Heart left ventricle (tissue), 16 donors: ENCODE data around the gene GLDC. TPM values are rescaled to one million over a fixed set of nuclear protein-coding genes. Genes with fewer than 3 reads are reported as not detected.
A peak's percentile ranks its signal among the peaks of the same experiment; 100 is the strongest.

Experiments used
- ATAC-seq, 4 donors: fragments of 200-7000 bp; cut with Tn5 transposase; one replicate each; pipeline ENCODE4 v1.9.1; 2020 to 2022; ENCODE audit warnings: moderate library complexity in 4 of 4, mild to moderate bottlenecking in 3 of 4, moderate number of reproducible peaks in 1 of 4
- DNase-seq, 5 donors: peaks; one replicate each; pipeline ENCODE4 v3.0.0-alpha.2; 2020
- H3K27ac ChIP-seq, 12 donors: fragments of 200-600 bp; sonication (generic) in 4 of 12; one replicate each; pipeline versions ENCODE4 v1.5.0 to v1.8.0; 2016 to 2022; ENCODE audit warnings: mild to moderate bottlenecking in 2 of 12
- H3K27me3 ChIP-seq, 9 donors: fragments of 200-600 bp; sonication (generic) in 2 of 9; one replicate each; pipeline versions ENCODE4 v1.5.1 to v1.8.0; 2016 to 2022; ENCODE audit warnings: mild to moderate bottlenecking in 3 of 9
- H3K36me3 ChIP-seq, 9 donors: fragments of 200-600 bp; sonication (generic) in 2 of 9; one replicate each; pipeline versions ENCODE4 v1.5.0 to v1.8.0; 2018 to 2022; ENCODE audit warnings: mild to moderate bottlenecking in 2 of 9
- H3K4me1 ChIP-seq, 12 donors: fragments of 200-600 bp; sonication (generic) in 4 of 12; one replicate each; pipeline versions ENCODE4 v1.5.0 to v1.8.0; 2016 to 2022; ENCODE audit warnings: mild to moderate bottlenecking in 3 of 12
- H3K4me3 ChIP-seq, 12 donors: fragments of 200-600 bp; sonication (generic) in 4 of 12; one replicate each; pipeline versions ENCODE4 v1.5.0 to v1.8.0; 2017 to 2022; ENCODE audit warnings: mild to moderate bottlenecking in 9 of 12, moderate library complexity in 4 of 12
- H3K9me3 ChIP-seq, 12 donors: fragments of 200-600 bp; sonication (generic) in 4 of 12; one replicate each; pipeline versions ENCODE4 v1.5.0 to v1.8.0; 2016 to 2022; ENCODE audit warnings: mild to moderate bottlenecking in 1 of 12
- POLR2A ChIP-seq, 2 donors: fragments of 450-650 bp; IDR thresholded peaks; one replicate each; pipeline ENCODE4 v1.6.1; 2017; ENCODE audit warnings: antibody characterized with exemption in 2 of 2, mild to moderate bottlenecking in 2 of 2, moderate library complexity in 2 of 2
- WGBS, 4 donors: extraction: QIAGEN DNeasy Blood & Tissue Kit in 2 of 4; methylation state at CpG; one replicate each; pipeline versions ENCODE4 v1.1.5 to v1.1.7; 2013 to 2018; 5-methylcytosine and 5-hydroxymethylcytosine counted together
- intact Hi-C, 10 donors: fragments of 100-400 bp; cut with DNase I; formaldehyde crosslinking; loops; one replicate each; pipeline versions ENCODE4 v1.11.1 to v1.14.2; 2022
- polyA plus RNA-seq, 2 donors: library from polyadenylated mRNA; stranded (reverse); fragments of 200-250 nt; gene quantifications; one replicate each; pipeline ENCODE4 v1.2.3, GENCODE V29; 2013
- total RNA-seq, 9 donors: library from RNA; depleted of rRNA in 2 of 9; stranded (reverse); fragments of >200 nt in 2 of 9; fragmentation: NEBNext Ultra II Directional in 3 of 9; extraction: Animal tissue kit (Norgen Biotek cat#: 25700) in 3 of 9; gene quantifications; one replicate each; pipeline versions ENCODE4 v1.1.0 to v1.2.4, GENCODE V29; 2016 to 2023
- TF ChIP-seq, protein P1 (sequence below), 12 donors: fragments of 200-600 bp; sonication (generic) in 4 of 12; IDR thresholded peaks; one replicate each; pipeline versions ENCODE4 v1.5.0 to v1.8.0; 2018 to 2022; ENCODE audit warnings: antibody characterized with exemption in 12 of 12, mild to moderate bottlenecking in 5 of 12
- donor health status: ischemic (EF 13 %, LVEDD 7.1; RV severe dilation, severe dysfunction).
- donor health status: healthy with polysubstance abuse.
- donor health status: DM: no; HTN: yes; CAD: no.
- donor health status: DM: no; HTN: no; CAD: no.
- donor health status: ischemic (EF 25% LVEDD 6.9; RV normal size, moderate dysfunction).
- donor health status: ischemic (EF 25% LVEDD 5.7; RV mildly dilated, moderate dysfunction).
- donor health status: healthy.
- donor health status: DM: yes; HTN: yes; CAD: no.
- donor health status: ischemic (EF 35%, LVEDD 5.7; RV mildly dilated, moderate dysfunction).
- donor health status: nonischemic (EF 11% LVEDD 7.7; RV severe dilation, severe dysfunction).
- donor health status: DM: yes; HTN: yes; CAD: no.
- donor health status: PGD.
- donor health status: ischemic (EF 29% LVEDD 5.4; RV normal size, mild dysfunction).
- donor health status: nonischemic (EF 23%, LVEDD 6.1; RV moderate dilation, normal function).

The GLDC gene
- total and polyA plus RNA-seq, 11 donors = 0.26 to 0.53 TPM; not detected in 9

DNA sequence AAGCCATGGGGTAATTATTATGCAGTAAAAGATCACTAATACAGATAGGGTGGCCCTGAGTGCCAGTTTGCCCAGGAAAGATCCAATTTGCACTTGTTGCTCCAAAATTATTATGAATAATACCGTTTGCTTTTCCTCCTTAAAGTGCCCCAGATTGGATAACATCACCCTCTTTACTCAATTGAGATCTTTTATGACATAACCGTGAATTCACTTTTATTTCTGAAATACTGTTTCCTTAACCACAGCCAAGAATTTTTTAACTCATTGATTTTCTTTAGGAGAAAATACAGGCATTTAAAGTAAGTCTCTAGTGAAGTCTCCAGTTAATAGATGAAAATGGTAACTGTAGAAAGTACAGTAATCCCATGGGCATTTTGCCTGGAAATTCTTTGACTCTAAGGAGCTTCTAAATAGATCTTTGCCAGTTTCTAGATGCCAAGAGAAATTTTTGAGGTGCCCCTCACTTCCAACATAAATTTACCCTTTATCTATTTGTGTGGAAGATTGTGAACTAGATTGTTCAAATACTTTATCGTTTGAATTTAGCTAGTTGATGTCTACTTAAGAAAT lies 133.4 kb downstream of the GLDC start:
- H3K9me3 ChIP-seq = no peaks in the 10 kb centered on the region
- no peak overlapping the region for H3K4me3 ChIP-seq
- TF ChIP-seq, protein P1, sequence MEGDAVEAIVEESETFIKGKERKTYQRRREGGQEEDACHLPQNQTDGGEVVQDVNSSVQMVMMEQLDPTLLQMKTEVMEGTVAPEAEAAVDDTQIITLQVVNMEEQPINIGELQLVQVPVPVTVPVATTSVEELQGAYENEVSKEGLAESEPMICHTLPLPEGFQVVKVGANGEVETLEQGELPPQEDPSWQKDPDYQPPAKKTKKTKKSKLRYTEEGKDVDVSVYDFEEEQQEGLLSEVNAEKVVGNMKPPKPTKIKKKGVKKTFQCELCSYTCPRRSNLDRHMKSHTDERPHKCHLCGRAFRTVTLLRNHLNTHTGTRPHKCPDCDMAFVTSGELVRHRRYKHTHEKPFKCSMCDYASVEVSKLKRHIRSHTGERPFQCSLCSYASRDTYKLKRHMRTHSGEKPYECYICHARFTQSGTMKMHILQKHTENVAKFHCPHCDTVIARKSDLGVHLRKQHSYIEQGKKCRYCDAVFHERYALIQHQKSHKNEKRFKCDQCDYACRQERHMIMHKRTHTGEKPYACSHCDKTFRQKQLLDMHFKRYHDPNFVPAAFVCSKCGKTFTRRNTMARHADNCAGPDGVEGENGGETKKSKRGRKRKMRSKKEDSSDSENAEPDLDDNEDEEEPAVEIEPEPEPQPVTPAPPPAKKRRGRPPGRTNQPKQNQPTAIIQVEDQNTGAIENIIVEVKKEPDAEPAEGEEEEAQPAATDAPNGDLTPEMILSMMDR (IDR thresholded peaks at IDR 0.05) = no peak
- no peak for TF ChIP-seq POLR2A (IDR thresholded peaks at IDR 0.05)
- 79 to 88% (median 84%) methylated on average over 3 of the region's 3 CpGs for WGBS, 4 donors
- no peaks in the 10 kb centered on the region for H3K4me1 ChIP-seq
- no peaks in the 10 kb centered on the region for H3K27me3 ChIP-seq
- peaks cover 0 to 16% (median 10%) of the 10 kb centered on the region in 9 donors for H3K36me3 ChIP-seq
- H3K27ac ChIP-seq = no peak overlapping the region
- intact Hi-C loops = loop anchor here in 1 of 10 donors (10.0 kb wide), 1 partner anchor 47 kb away; no protein-coding TSS in a partner anchor
- ATAC-seq (no peak), DNase-seq (no peak)

DNA sequence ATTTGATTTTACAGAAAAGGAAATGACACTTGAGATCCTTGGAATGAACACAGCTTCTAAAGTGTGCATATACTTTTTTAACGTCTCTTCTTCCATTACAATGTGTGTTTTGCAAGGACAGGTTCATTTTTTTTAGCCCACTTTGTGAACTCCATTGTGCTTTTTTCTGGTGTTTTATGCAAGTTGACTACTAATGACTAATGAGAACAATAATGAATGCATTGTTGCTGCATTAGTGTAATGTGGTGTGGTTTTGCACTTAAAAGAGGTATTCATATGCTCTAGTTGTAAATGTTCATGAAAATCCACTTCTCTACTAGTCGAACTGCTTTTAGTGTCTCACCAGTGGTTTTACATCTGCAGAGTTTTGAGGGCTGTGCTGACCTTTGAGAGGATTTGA lies 139.0 kb downstream of the GLDC start:
- WGBS, 4 donors = 90 to 92% (median 91%) methylated on average over 2 of the region's 2 CpGs
- H3K27me3 ChIP-seq = no peaks in the 10 kb centered on the region
- ATAC-seq (no peak), DNase-seq (no peak)
- no peak overlapping the region for H3K27ac ChIP-seq
- H3K36me3 ChIP-seq = peaks cover 0 to 71% (median 60%) of the 10 kb centered on the region in 9 donors
- H3K4me3 ChIP-seq = no peak overlapping the region
- H3K4me1 ChIP-seq = peaks cover 0 to 5% (median 0%) of the 10 kb centered on the region in 12 donors
- no peaks in the 10 kb centered on the region for H3K9me3 ChIP-seq
- no peak for TF ChIP-seq POLR2A (IDR thresholded peaks at IDR 0.05)
- TF ChIP-seq, protein P1 (IDR thresholded peaks at IDR 0.05) = no peak
- intact Hi-C loops = loop anchor here in 1 of 10 donors (10.0 kb wide), 1 partner anchor 152 kb away; no protein-coding TSS in a partner anchor

DNA sequence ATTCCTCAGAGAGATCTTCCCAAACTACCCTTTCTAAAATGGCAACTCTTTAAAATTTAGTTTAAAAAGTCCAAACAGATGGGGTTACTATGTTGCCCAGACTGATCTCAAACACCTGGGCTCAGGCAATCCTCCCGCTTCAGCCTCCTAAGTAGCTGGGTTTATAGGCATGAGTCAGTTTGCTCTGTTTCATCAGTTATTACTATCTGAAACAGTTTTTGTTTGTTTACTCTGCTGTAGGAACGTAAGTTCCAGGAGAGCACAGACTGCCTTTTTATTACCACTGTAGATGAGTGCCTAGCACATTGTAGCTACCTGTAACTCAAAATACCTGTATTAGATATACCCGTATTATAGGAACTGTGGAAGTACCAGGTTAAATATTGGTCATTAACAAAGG lies 143.1 kb downstream of the GLDC start:
- 93 to 97% (median 96%) methylated on average over 3 of the region's 3 CpGs for WGBS, 4 donors
- ATAC-seq = no peak
- no peaks in the 10 kb centered on the region for H3K9me3 ChIP-seq
- intact Hi-C loops = loop anchor here in 1 of 10 donors (10.0 kb wide), 1 partner anchor 148 kb away; no protein-coding TSS in a partner anchor
- no peaks in the 10 kb centered on the region for H3K27me3 ChIP-seq
- no peak overlapping the region for H3K4me3 ChIP-seq
- H3K36me3 ChIP-seq = peaks cover 0 to 99% (median 93%) of the 10 kb centered on the region in 9 donors
- H3K4me1 ChIP-seq = peaks cover 0 to 6% (median 0%) of the 10 kb centered on the region in 12 donors
- TF ChIP-seq POLR2A (IDR thresholded peaks at IDR 0.05) = no peak
- TF ChIP-seq, protein P1 (IDR thresholded peaks at IDR 0.05) = no peak
- DNase-seq = no peak
- H3K27ac ChIP-seq = no peak overlapping the region

DNA sequence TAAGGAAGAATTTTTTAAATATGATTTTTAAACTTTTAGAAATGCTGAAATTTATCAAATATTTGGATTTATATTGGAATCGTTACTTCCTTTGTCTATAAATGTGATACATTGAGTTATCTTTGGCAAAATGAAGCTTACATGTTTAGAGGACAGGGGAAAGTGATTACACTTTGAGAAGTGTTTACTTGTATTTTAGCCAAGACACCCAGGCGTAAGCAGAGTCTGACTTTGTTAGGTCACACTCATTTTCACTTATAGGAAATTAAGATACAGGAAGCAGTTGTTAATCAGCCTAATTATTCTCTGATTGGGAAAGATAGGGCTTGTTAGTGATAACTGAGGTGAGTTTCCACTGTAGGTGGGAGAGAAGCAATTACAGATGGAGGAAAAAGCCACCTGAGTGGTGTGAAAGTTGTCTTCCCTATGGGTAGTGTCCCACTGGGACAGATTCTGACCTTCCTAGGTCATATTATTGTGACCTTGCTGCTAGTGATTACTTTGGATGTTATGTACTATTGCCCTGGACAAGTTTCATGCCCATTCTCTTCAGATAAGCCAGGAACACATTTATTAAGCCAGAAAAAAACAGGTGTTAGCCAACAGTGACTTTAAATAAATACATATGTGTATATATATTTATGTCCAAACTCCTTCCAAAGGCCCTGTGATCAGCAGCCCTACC lies 143.9 kb downstream of the GLDC start:
- intact Hi-C loops = loop anchor here in 1 of 10 donors (10.0 kb wide), 1 partner anchor 147 kb away; no protein-coding TSS in a partner anchor
- H3K4me1 ChIP-seq = peaks cover 0 to 6% (median 0%) of the 10 kb centered on the region in 12 donors
- H3K27ac ChIP-seq = no peak overlapping the region
- ATAC-seq (peak in 1 of 4 donors; percentile 36), DNase-seq (no peak)
- WGBS, 4 donors = 61 to 74% (median 68%) methylated on average over 2 of the region's 2 CpGs
- no peak overlapping the region for H3K4me3 ChIP-seq
- no peaks in the 10 kb centered on the region for H3K27me3 ChIP-seq
- H3K9me3 ChIP-seq = no peaks in the 10 kb centered on the region
- H3K36me3 ChIP-seq = peaks cover 0 to 99% (median 93%) of the 10 kb centered on the region in 9 donors
- no peak for TF ChIP-seq POLR2A (IDR thresholded peaks at IDR 0.05)
- TF ChIP-seq, protein P1 (IDR thresholded peaks at IDR 0.05) = no peak
